Upper lobe of left lung (tissue), 4 donors: ENCODE data around the gene RB1.

Source experiments
- CTCF ChIP-seq, 6 experiments: fragments of 450-650 bp in 4 of 6; fragments of 200-600 bp in 2 of 6; sonication (generic) in 2 of 6; IDR thresholded peaks; one replicate each; pipeline ENCODE4 v1.5.1; 2016 to 2019; ENCODE audit warnings: antibody characterized with exemption in 6 of 6
- EP300 ChIP-seq, 4 donors: sonication (generic); formaldehyde crosslinking; IDR thresholded peaks; one replicate each; pipeline ENCODE4 v1.5.1; 2017; ENCODE audit warnings: antibody characterized with exemption in 4 of 4, control low read depth in 2 of 4
- POLR2A ChIP-seq, 4 donors: fragments of 450-650 bp; IDR thresholded peaks; one replicate each; pipeline ENCODE4 v1.5.1; 2016 to 2017; ENCODE audit warnings: antibody characterized with exemption in 4 of 4, mild to moderate bottlenecking in 2 of 4
- POLR2AphosphoS5 ChIP-seq, 2 donors: sonication (generic); formaldehyde crosslinking; IDR thresholded peaks; one replicate each; pipeline ENCODE4 v1.5.1; 2017; ENCODE audit warnings: antibody characterized with exemption in 2 of 2

DNA sequence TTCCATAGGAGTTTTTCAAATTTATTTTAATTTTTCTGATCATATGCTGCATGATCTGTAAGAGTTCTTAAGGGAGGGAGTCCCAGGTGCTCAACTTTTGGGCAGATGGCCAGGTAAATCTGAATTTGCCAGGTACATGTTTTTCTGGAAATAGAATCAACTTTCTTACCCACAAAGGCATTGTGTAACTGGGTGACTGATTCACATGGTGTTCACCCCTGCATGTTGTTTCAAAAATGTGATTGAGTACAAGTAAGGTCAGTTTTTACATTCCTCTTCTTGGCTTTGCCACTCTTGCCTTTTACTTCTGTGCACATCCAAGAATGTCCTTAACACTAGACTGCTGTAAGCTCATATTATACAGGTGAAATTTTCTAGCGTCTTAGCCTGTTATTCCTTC is 30.4 kb downstream of the RB1 start:
- TF ChIP-seq POLR2AphosphoS5 (IDR thresholded peaks at IDR 0.05) = no peak
- no peak for TF ChIP-seq CTCF (IDR thresholded peaks at IDR 0.05)
- TF ChIP-seq EP300 (IDR thresholded peaks at IDR 0.05) = no peak
- no peak for TF ChIP-seq POLR2A (IDR thresholded peaks at IDR 0.05)
